HG02759 (cell line): ENCODE results near the gene RGS3.

Source experiments
- ATAC-seq: cut with Tn5 transposase; IDR thresholded peaks from one replicate; pipeline ENCODE4 v1.9.1; 2021; ENCODE audit warnings: mild to moderate bottlenecking, moderate library complexity; ENCODE audit not compliant: unreplicated experiment

Gene RGS3

GRCh38 chr9:113464286-113464660 is 746 bp downstream of the RGS3 start:
- no peak for ATAC-seq

- ATAC-seq, result no peak
Measured at GRCh38 chr9:113465599-113466140, 2.1 kb downstream of the RGS3 start.

- no peak for ATAC-seq
Measured at GRCh38 chr9:113467183-113467582, 3.7 kb downstream of the RGS3 start.

GRCh38 chr9:113468716-113469448 is 5.4 kb downstream of the RGS3 start:
- ATAC-seq, result no peak

GRCh38 chr9:113471143-113471542 is 7.6 kb downstream of the RGS3 start:
- no peak for ATAC-seq

- no peak for ATAC-seq
Measured at GRCh38 chr9:113471566-113471965, 8.0 kb downstream of the RGS3 start.

- no peak for ATAC-seq
Measured at GRCh38 chr9:113472199-113472598, 8.7 kb downstream of the RGS3 start.

GRCh38 chr9:113474360-113475028 is 11.0 kb downstream of the RGS3 start:
- no peak for ATAC-seq

GRCh38 chr9:113475031-113475430 is 11.5 kb downstream of the RGS3 start:
- no peak for ATAC-seq

GRCh38 chr9:113475992-113476391 is 12.5 kb downstream of the RGS3 start:
- ATAC-seq, result no peak

- ATAC-seq, result no peak
Measured at GRCh38 chr9:113476511-113476916, 13.0 kb downstream of the RGS3 start.

- no peak for ATAC-seq
Measured at GRCh38 chr9:113477058-113477457, 13.5 kb downstream of the RGS3 start.

GRCh38 chr9:113477661-113478060 is 14.1 kb downstream of the RGS3 start:
- ATAC-seq, result no peak

- no peak for ATAC-seq
Measured at GRCh38 chr9:113479174-113479621, 15.7 kb downstream of the RGS3 start.

- no peak for ATAC-seq
Measured at GRCh38 chr9:113480612-113481011, 17.1 kb downstream of the RGS3 start.

GRCh38 chr9:113481176-113481787 is 17.8 kb downstream of the RGS3 start:
- no peak for ATAC-seq

- ATAC-seq, result no peak
Measured at GRCh38 chr9:113482341-113482740, 18.8 kb downstream of the RGS3 start.

- no peak for ATAC-seq
Measured at GRCh38 chr9:113482991-113483675, 19.6 kb downstream of the RGS3 start.

GRCh38 chr9:113483676-113484257 is 20.2 kb downstream of the RGS3 start:
- no peak for ATAC-seq

GRCh38 chr9:113484258-113484730 is 20.8 kb downstream of the RGS3 start:
- ATAC-seq, result no peak

- ATAC-seq, result no peak
Measured at GRCh38 chr9:113485761-113486115, 22.2 kb downstream of the RGS3 start.
